ENCODE data around the gene ARID3C. TPM values are rescaled to one million over a fixed set of nuclear protein-coding genes. Genes with fewer than 3 reads are reported as not detected.

The ARID3C gene
- total RNA-seq, 4 donors from 2014 or later, result not detected

DNA sequence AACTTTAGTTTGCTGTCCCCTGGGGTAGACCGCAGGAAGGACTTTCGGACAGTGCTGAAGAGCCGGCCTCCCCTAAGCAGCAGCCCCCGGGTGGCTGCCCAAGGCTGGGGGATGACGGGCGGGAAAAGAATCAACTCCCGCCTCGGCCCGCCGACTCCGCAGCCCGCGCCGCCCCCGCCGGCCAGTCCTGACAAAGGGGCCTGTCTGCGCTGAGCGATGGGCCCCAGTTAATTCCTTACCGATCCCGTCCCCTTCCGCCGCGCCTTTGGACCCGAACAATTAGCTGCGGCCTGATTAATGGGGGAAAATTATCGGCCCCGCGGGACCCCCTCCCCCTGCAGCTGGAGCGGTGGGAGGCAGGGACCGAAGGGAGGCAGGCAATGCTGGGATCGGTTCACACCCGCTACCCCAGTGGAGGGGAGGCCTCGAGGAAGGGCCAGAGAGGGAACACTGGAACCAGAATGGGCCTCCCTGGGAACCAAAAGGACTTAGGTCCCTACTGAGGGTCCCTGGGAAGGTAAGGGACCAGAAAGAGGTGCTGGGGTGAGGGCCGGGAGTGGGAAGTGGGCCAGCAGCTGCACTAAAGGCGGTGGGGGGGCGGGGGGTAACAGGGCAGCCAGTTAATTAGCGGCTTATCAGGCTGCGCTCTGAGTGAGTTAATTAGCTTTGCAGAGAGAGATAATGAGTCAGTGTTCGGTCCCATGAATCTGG, 4.2 kb downstream of the ARID3C start:
- no peaks in the 10 kb centered on the region for H3K9me3 ChIP-seq
- TF ChIP-seq POLR2AphosphoS5 (IDR thresholded peaks at IDR 0.05) (no peak), EP300 (IDR thresholded peaks at IDR 0.05) (no peak), CTCF (IDR thresholded peaks at IDR 0.05) (no peak)
- H3K27me3 ChIP-seq, result peaks cover 84% of the 10 kb centered on the region
- H3K27ac ChIP-seq, result no peak overlapping the region
- no peak for ATAC-seq
- no peak overlapping the region for H3K4me3 ChIP-seq
- no peaks in the 10 kb centered on the region for H3K36me3 ChIP-seq
- H3K4me1 ChIP-seq, result peaks cover 0 to 47% (median 12%) of the 10 kb centered on the region in 3 donors
- 17 to 18% methylated on average over 3 to 7 of the region's 39 CpGs for WGBS, 2 donors (ENCODE audit: low coverage in 1 of 2)

DNA sequence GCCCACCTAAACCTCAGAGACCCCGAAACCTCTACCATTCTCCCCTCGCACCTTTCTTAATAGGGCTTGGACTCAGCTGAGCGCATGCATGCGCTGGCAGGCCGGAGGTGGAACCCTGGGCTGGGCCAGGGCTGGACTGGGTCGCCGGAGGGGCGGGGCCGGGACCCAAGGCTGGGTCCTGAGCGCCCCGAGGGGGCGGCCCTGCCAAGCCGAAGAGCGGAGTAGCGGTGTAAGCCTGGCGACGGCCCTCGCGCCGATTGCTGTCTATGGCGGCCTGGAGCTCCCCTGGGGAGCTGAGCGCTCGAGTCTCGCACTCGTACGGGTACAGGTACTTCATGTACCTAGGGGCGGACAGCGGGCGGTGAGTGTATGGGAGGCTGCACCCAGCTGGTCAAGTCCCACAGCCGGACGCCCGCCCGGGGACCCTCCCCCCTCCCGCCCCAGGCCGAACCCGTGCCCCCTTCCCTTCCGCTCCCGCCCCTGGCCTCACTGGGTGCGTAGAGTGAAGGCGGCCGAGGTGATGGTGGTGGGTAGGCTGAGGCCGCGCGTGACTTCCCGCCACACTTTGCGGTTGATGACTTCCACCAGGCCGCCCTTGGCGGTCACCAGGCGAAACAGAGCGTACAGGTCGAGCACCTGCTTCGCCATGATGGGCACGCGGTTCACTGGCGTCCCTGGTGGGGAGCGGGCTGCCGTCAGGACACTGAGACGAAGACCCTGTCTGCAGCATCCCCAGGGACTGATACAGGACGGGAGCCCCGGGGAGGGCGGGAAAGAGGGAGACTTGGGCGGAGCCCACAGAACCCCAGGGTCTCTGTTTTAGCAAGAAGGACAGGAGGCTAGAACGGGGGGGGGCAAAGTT, 5.3 kb downstream of the ARID3C start:
- no peak for ATAC-seq
- Histone ChIP-seq H3K36me3 (peaks cover 0 to under 1% of the 10 kb centered on the region in 2 donors), H3K9me3 (no peaks in the 10 kb centered on the region), H3K27ac (no peak overlapping the region), H3K4me3 (peak overlapping the region in 1 of 2 donors; percentile 4), H3K4me1 (peaks cover 0 to 48% (median 14%) of the 10 kb centered on the region in 3 donors), H3K27me3 (peaks cover 73% of the 10 kb centered on the region)
- WGBS, 2 donors (ENCODE audit: low coverage in 1 of 2), result 8 to 17% methylated on average over 1 to 11 of the region's 63 CpGs
- TF ChIP-seq CTCF (IDR thresholded peaks at IDR 0.05), result no peak
- no peak for TF ChIP-seq EP300 (IDR thresholded peaks at IDR 0.05)

- TF ChIP-seq POLR2A (IDR thresholded peaks at IDR 0.05) (peak; percentile 27 to 53), CTCF (IDR thresholded peaks at IDR 0.05) (no peak), POLR2AphosphoS5 (IDR thresholded peaks at IDR 0.05) (peak; percentile 54), EP300 (IDR thresholded peaks at IDR 0.05) (no peak)
- peaks cover 0 to 34% of the 10 kb centered on the region in 2 donors for H3K36me3 ChIP-seq
- 10 to 60% methylated on average over 1 to 14 of the region's 43 CpGs for WGBS, 2 donors (ENCODE audit: low coverage in 1 of 2)
- no peaks in the 10 kb centered on the region for H3K9me3 ChIP-seq
- peak within 1 kb of the TSS; percentile 62 to 91 for H3K4me3 ChIP-seq
- H3K4me1 ChIP-seq, result peaks cover 0 to 40% (median 10%) of the 10 kb centered on the region in 3 donors
- peaks cover 41% of the 10 kb centered on the region for H3K27me3 ChIP-seq
- peak within 1 kb of the TSS in 3 of 4 donors; percentile 64 to 72 (median 71) for H3K27ac ChIP-seq
- ATAC-seq, result peak; percentile 99
Measured at GRCh38 chr9:34620061-34620994, 8.5 kb downstream of the ARID3C start, which contains the start of gene DCTN3. Gene DCTN3 (minus strand): TSS chr9:34620495. CDS start chr9:34620464, 31 bp downstream.

GRCh38 chr9:34615132-34615531, 13.7 kb downstream of the ARID3C start:
- H3K27ac ChIP-seq, result no peak overlapping the region
- H3K36me3 ChIP-seq, result peaks cover 0 to 53% of the 10 kb centered on the region in 2 donors
- TF ChIP-seq POLR2A (IDR thresholded peaks at IDR 0.05), result no peak
- TF ChIP-seq POLR2AphosphoS5 (IDR thresholded peaks at IDR 0.05), result no peak
- no peak for TF ChIP-seq EP300 (IDR thresholded peaks at IDR 0.05)
- TF ChIP-seq CTCF (IDR thresholded peaks at IDR 0.05), result no peak
- no peak for ATAC-seq
- H3K27me3 ChIP-seq, result no peaks in the 10 kb centered on the region
- no peak overlapping the region for H3K4me3 ChIP-seq
- 90% methylated on average over 2 of the region's 2 CpGs; no CpG with 5 or more reads in 1 of the 2 donors for WGBS, 2 donors (ENCODE audit: low coverage in 1 of 2)
- H3K9me3 ChIP-seq, result no peaks in the 10 kb centered on the region
- H3K4me1 ChIP-seq, result peaks cover 0 to 48% (median 15%) of the 10 kb centered on the region in 3 donors

Measured in gastroesophageal sphincter (tissue), 4 donors.